ENCODE results near the gene FBXL14.

- TF ChIP-seq EP300 (IDR thresholded peaks at IDR 0.05) (no peak), CTCF (IDR thresholded peaks at IDR 0.05) (no peak), POLR2AphosphoS5 (IDR thresholded peaks at IDR 0.05) (no peak), POLR2A (IDR thresholded peaks at IDR 0.05) (no peak)
These were observed 40.8 kb downstream of the FBXL14 start for GRCh38 chr12:1553536-1553935.

Measured in gastroesophageal sphincter (tissue), 3 donors.